NCI-H526 treated with DMSO at 0.1 percent for 48 hours (cell line): ENCODE measurements around the gene OR51D1.

ENCODE experiments used
- DNase-seq: peaks from one replicate; lab custom pipeline; 2025; lab: John Stamatoyannopoulos, UW

OR51D1 gene, protein sequence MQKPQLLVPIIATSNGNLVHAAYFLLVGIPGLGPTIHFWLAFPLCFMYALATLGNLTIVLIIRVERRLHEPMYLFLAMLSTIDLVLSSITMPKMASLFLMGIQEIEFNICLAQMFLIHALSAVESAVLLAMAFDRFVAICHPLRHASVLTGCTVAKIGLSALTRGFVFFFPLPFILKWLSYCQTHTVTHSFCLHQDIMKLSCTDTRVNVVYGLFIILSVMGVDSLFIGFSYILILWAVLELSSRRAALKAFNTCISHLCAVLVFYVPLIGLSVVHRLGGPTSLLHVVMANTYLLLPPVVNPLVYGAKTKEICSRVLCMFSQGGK

GRCh38 chr11:4636962-4637661, at the start of gene OR51D1:
Gene OR51D1 (plus strand): TSS chr11:4637477. CDS start chr11:4639791, 2,314 bp downstream.
- DNase-seq: peak; percentile 65

DNA sequence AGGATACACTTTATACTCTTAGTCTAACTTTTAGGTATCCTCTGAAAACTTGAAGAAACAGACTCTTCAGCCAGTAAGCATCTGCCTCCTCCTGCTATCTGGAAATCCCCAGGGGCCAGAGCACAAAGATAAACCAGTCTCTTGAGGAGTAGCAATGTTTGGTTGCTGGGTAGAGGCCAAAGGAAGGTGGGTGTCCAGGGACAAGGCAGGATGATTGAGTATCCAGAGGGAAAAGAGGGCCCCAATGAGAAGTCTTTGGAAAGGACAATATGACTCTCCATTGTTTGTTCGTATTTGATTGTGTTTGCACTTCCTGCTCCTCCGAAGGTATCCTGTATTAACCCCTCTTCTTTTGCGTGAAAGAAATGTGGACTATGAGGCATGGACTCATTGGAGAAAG, 48.3 kb upstream of the OR51D1 start:
- no peak for DNase-seq

GRCh38 chr11:4593739-4594138, 43.5 kb upstream of the OR51D1 start, which contains the start of gene OR52I1:
Gene OR52I1 (plus strand): TSS chr11:4594039. CDS start chr11:4594039, 0 bp downstream.
- DNase-seq: no peak

DNA sequence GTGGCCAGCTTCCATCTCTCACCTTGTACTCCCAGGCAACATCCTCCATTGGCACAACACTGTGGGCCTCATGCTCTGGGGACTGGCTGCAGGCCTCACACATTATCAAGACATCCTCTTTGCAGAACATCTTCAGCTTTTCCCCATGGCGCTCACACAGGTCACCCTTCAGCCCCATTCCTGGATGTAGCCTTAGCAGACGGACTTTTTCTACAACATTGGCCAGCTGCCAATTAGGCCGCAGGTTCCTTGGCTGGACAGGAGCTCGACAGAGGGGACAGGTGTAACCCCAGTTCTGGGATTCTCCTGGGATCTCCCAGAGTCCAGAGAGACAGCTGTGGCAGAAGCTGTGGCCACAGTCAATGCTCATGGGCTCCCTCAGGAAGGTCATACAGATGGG, 32.2 kb upstream of the OR51D1 start:
- no peak for DNase-seq

DNA sequence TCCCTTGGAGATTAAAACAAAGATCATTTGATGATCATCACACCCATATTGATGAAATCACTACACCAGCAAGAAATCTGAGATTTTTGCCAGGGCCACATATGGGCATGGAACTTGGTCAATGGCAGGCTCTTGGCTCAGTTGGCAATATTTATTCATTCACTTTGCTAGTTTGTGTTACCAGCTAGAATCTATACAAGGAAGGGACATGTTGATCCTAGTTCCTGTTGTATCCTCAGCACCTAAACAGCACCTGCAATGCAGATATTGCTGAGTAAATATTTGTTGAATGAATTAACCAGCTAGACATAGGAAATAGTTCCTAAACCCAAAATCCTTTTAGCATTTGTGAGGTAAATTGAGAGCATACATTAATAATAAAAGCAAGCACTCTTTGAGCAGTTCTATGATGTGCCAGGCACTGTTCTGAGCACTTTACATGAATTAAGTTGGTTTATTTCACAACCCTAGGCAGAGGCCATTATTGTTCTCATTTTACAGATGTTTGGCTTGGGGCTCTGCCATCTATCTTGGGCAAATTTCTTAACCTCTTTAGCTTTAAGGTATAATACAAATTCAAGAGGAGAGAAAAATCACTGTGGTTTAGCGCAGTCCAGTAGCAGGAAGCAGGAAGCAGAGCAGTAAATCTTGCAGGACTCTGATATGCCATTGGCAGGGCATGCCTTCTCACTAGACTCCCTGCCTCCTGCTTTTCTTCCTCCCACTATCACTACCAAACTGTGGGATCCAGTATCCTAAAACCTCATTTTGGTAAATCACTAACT, 30.9 kb upstream of the OR51D1 start:
- no peak for DNase-seq

DNA sequence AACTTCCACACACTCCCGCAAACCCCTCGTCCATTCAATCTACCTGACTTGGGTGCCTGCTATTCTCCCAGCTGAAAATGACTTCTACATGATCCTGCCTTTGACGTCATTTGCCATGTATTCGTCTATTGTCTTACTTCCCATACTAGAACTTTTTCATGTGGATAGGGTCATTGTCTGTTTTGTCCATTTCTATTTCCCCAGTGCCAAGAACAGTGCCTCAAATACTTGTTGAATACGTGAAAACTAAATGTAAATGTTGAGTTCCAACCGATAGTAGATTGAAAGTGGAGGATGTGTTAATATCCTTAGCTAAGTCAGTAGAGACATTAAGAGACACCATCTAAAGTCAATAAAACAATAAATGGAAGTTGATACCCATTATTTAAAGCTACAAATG, 30.2 kb upstream of the OR51D1 start:
- no peak for DNase-seq

DNA sequence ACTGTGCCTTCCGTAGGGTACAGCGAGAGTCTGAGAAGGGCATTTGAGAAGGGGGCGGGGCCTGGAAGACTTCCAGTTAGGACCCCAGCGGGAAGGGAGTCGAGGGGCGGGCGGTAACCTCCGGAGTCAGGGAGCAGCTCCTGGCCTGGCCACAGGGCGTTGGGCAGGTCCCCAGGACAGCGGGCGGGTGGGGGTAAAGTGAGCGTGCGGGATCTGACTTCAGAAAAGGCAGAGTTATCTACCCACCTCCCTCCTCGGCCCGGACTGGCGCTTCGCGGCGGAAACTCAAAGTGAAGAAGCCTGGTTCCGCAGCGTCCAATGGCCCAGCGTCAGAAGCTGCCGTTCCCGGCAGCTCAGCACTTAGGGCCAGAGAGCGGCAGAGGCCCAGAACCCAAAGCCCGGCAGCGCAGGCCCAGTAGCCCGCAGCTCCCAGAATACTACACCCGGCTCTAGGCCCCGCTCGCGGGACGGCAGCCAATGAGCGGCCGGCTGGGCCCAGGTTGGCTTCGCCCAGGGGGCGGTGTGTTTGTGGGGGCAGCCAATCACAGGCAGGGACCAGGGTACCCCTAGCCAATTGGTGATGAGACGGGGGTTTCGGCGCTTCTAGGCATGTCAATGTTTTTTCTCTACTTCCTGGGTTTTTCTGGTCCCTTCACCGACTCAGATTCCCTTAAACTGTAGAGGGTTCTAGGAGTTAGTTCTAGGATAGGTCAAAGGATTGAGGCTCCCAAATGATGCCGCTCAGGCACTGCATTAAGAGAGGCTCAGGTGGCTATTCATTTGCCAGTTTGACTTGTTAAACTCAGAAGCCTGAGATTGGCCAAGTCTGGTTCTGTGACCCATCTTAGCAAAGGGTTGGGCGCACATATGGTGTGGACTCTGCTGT, 29.3 kb upstream of the OR51D1 start, which contains the start of gene TRIM68:
Gene TRIM68, minus strand, starts transcription at position 451 of the 886 bp plus-strand sequence. CDS start 2,727 bp downstream, outside the sequence.
- DNase-seq: peak; percentile 94

GRCh38 chr11:4610258-4610935, 26.9 kb upstream of the OR51D1 start:
- no peak for DNase-seq

DNA sequence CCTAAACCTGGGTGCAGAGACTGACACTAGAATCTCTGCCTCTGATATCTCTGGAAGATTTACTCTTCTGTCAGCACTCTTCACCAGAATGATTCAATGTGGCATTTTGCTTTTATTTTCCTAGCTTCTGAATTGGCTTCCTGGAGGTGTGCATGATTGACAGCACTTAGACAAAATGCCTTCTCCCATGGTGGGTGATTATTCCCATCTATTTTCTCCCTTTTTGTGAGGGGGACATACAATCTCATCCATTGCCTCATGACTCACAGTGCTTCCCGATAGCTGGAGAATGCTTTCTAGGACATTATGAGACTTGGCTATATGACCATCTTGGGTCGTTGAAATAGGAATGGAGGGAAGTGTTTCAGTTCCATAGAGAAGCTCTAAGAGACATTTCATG, 25.3 kb upstream of the OR51D1 start:
- no peak for DNase-seq

- no peak for DNase-seq
Observed at GRCh38 chr11:4615856-4616444, 21.3 kb upstream of the OR51D1 start.

DNA sequence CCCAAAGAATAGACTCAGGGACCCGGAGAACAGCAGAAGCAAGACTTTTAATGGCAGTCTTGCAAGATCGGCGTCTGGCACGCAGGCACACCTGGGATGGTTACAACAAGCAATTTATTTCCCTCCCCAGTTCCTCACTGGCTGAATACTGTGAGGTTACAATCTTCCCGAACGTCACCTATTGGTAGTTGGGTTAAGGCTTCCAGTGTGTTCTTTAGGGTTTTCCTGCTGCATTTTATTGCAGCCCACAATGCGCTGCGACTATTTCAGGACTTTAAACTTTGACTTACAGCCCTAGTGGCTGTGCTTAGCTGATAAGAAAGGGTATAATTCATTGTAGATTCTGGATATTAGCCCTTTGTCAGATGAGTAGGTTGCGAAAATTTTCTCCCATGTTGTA, 17.8 kb upstream of the OR51D1 start:
- no peak for DNase-seq

GRCh38 chr11:4626207-4627099, 10.8 kb upstream of the OR51D1 start:
- DNase-seq: peak; percentile 69

- DNase-seq: no peak
Observed at GRCh38 chr11:4636136-4636535, 1.1 kb upstream of the OR51D1 start.

DNA sequence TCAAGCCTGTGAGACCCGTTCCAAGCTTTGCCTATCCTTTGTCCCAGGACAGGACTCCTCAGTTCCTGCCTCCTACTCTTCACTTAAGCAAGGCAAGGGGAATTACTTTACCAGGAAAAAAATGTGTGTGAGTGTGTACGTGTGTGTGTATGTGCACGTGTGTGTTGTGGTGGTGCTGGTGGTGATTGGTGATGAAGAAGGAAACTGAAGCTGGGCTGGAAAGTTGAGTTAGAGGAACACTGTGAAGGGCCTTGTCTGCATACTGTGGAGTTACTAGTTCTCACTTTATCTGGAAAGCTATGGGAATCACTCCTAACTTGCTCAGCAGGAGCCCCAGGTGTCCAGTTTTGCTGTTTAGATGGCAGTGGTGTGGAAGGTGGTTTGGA, 378 bp downstream of the OR51D1 start:
- no peak for DNase-seq

DNA sequence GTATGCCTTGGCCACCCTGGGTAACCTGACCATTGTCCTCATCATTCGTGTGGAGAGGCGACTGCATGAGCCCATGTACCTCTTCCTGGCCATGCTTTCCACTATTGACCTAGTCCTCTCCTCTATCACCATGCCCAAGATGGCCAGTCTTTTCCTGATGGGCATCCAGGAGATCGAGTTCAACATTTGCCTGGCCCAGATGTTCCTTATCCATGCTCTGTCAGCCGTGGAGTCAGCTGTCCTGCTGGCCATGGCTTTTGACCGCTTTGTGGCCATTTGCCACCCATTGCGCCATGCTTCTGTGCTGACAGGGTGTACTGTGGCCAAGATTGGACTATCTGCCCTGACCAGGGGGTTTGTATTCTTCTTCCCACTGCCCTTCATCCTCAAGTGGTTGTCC, 2.7 kb downstream of the OR51D1 start:
- DNase-seq: no peak

GRCh38 chr11:4641501-4641900, 4.2 kb downstream of the OR51D1 start:
- no peak for DNase-seq

- DNase-seq: no peak
Observed at GRCh38 chr11:4642043-4642442, 4.8 kb downstream of the OR51D1 start.

DNA sequence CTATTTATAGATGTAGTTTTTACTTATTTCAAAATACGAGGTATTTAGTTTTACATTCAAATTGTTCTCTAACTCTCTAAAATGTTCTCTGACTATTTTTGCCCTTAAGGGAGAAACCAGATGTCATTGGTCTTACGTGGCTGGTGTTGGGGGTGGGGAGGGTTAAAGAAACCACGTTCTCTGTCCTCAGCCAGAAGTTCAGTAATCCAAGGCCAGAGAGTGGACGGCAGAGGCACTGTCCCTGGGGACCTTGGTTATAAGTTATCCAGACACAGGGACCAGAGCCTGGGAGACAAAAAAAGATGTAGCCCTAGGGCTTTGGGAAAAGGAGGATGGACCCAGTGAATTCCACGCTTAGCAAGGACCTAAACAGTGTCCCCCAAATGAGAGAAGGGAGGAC, 5.8 kb downstream of the OR51D1 start:
- DNase-seq: no peak

GRCh38 chr11:4643682-4644081, 6.4 kb downstream of the OR51D1 start, which contains the start of gene OR51E1:
Gene OR51E1 (plus strand): TSS chr11:4643982. CDS start chr11:4652527, 8,545 bp downstream.
- no peak for DNase-seq
